Stimulated activated memory B cell treated with anti-CD40 and anti-IgM and Interleukin-4, amounts not matched to agents 10 μg/mL and 1 μg/mL and 100 μg/mL, for 72 hours (primary cell): Measurements from ENCODE around the gene CSRP1.
A peak's percentile ranks its signal among the peaks of the same experiment; 100 is the strongest.

Experiments used
- ATAC-seq: fragments of 150-1000 bp; cut with Tn5 transposase; 2 replicates; pipeline ENCODE4 v1.10.0; 2021
- H3K27ac Mint-ChIP-seq: one replicate; pipeline ENCODE4 v1.8.0; 2022; ENCODE audit warnings: mild to moderate bottlenecking, mixed read lengths
- H3K27me3 Mint-ChIP-seq: one replicate; pipeline ENCODE4 v1.8.0; 2022; ENCODE audit warnings: mixed read lengths
- H3K36me3 Mint-ChIP-seq: one replicate; pipeline ENCODE4 v1.8.0; 2022; ENCODE audit warnings: mixed read lengths
- H3K4me1 Mint-ChIP-seq: one replicate; pipeline ENCODE4 v1.8.0; 2022; ENCODE audit warnings: mixed read lengths
- H3K4me3 Mint-ChIP-seq: one replicate; pipeline ENCODE4 v1.8.0; 2022; ENCODE audit warnings: mild to moderate bottlenecking, moderate library complexity, mixed read lengths
- H3K9me3 Mint-ChIP-seq: one replicate; pipeline ENCODE4 v1.8.0; 2022; ENCODE audit warnings: mixed read lengths

CSRP1 gene

DNA sequence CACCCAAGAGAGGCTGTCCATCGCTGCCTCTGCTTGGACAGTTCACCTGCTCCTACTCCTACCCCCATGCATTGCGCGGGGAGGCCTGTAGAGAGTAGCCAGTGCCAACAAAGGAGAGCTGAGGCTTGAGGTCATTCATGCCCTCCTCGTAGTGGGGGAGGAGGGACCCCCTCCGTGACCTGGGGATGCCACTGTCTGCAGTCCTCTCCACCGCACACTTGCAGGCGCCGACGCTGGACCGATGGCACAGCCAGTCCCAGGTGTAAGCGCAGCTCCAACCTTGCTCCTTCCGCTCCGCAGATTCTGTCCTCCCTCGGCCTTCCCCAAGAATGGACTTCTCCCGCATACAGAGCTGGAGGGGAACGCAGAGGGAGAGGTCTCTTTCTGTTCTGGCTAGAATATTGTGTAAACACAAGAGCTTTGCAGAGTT, 37.3 kb downstream of the CSRP1 start:
- no peak for ATAC-seq
- H3K27me3 Mint-ChIP-seq = peaks cover 87% of the 10 kb centered on the region
- no peaks in the 10 kb centered on the region for H3K9me3 Mint-ChIP-seq
- H3K4me3 Mint-ChIP-seq = peak overlapping the region; percentile 46
- no peaks in the 10 kb centered on the region for H3K36me3 Mint-ChIP-seq
- no peak overlapping the region for H3K27ac Mint-ChIP-seq
- H3K4me1 Mint-ChIP-seq = no peaks in the 10 kb centered on the region

DNA sequence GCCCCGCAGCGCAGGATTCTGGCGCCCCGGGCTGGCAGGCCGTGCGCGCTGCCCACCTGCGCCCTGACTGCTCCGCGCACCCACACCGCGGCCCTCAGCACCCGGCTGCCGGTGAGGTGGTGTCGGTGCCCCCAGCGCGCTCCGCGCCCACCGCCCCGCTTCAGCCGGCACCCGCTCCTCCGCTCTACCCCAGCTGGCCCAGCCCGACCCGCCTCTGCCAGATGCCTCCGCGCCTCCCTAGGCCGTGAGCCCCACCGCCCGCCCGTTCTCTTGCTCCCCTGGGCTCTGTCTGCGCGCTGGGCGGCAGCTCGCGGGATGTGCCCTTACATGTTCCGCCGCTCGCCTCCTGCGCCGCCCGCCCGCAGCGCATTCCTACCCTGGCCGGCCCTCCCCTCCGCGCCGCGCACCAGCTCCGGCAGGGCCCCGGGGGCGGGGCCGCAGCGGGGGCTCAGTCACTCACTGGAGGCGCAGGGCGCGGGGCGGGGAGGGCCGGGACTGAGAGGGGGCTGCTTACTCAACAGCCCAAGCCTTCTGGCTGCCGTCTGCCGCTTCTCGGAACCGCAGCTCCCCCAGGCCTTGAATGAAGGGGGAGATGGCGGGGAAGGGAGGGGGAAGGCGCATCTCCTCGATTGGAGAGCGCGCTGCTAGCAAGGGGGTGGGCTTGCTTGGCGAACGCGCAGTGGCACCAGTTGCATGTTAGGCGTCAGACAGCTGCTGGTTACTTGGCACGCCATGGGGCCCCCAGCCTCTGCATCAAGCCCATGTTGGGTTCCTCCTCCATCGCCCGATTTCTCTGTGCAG, 37.9 kb downstream of the CSRP1 start, which contains the start of gene PHLDA3:
Gene PHLDA3 (minus strand): TSS at position 345 of the 801 bp plus-strand sequence. CDS start 402 bp downstream, outside the sequence.
- Mint-ChIP-seq H3K4me3 (peak within 1 kb of the TSS; percentile 74), H3K36me3 (no peaks in the 10 kb centered on the region), H3K27me3 (peaks cover 90% of the 10 kb centered on the region), H3K9me3 (no peaks in the 10 kb centered on the region), H3K4me1 (no peaks in the 10 kb centered on the region), H3K27ac (no peak within 1 kb of the TSS)
- ATAC-seq = peak; percentile 66

DNA sequence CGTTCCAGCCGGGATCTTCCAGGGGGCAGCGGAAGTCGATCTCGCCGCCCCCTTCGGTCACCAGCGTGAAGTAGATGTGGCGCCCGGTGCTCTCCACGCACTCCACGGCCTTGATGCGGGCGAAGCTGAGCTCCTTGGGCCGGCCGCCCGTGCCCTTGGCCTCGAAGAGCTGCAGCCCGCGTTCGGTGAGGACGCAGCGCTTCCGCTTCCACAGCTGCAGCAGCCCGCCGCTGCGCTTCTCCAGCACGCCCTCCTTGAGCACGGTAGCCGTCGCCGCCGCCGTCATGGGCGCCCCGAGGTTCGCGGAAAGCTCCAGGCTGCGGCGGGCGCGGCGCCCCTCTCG, 38.5 kb downstream of the CSRP1 start:
- Mint-ChIP-seq H3K4me1 (no peaks in the 10 kb centered on the region), H3K27ac (no peak overlapping the region), H3K9me3 (no peaks in the 10 kb centered on the region), H3K27me3 (peaks cover 90% of the 10 kb centered on the region), H3K36me3 (no peaks in the 10 kb centered on the region), H3K4me3 (peak overlapping the region; percentile 55)
- peak; percentile 29 for ATAC-seq

DNA sequence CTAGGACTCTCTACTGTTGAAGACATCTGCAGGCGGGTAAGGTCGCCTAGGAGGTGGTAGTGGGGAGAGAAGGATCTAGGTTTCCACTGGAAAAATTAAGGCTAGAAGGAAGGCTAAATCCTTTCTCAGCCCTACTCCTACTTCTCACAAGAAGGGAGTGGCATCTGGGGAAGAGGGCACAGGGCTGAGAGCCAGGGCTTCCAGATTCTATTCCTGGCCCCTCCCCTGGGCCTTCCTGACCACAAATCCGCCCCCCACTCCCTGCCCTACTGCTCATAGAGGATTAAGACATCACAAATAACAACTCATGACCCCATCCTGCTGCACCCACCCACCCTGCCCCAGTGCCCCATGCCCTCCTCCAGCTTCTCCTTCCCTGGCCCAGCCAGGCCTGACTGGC, 40.4 kb downstream of the CSRP1 start:
- no peaks in the 10 kb centered on the region for H3K4me1 Mint-ChIP-seq
- no peaks in the 10 kb centered on the region for H3K9me3 Mint-ChIP-seq
- H3K36me3 Mint-ChIP-seq = no peaks in the 10 kb centered on the region
- no peak overlapping the region for H3K27ac Mint-ChIP-seq
- peaks cover 75% of the 10 kb centered on the region for H3K27me3 Mint-ChIP-seq
- ATAC-seq = no peak
- no peak overlapping the region for H3K4me3 Mint-ChIP-seq

DNA sequence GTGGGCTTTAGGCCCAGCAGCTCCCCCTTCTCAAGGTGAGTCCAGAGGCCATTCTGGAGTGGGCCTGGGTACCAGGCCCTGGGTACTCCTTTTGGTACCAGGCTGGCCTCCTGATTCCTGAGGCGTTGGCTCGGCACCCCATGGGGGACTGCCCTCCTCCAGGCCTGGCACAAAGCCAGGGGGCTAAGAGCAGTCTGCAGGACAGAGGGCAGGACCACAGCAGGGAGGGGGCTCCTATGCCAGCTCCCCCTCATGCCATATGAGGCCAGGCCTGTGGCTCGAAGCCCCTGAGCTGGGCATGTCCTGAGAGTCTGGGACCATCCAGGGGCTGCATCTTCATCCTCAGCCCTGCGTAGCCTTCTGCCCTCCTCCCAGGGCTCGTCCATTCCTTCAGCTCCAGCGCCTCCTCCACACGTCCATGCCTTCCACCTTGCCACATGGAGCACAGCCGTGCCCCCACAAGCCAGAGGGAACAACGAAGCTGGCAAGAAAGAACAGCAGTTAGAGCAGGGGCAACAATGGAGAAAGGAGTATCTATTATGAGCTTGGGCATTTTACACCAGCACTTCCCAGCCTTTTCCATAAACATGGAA, 41.1 kb downstream of the CSRP1 start:
- Mint-ChIP-seq H3K36me3 (no peaks in the 10 kb centered on the region), H3K9me3 (no peaks in the 10 kb centered on the region), H3K4me1 (no peaks in the 10 kb centered on the region), H3K27me3 (peaks cover 68% of the 10 kb centered on the region), H3K4me3 (no peak overlapping the region), H3K27ac (no peak overlapping the region)
- ATAC-seq = no peak

DNA sequence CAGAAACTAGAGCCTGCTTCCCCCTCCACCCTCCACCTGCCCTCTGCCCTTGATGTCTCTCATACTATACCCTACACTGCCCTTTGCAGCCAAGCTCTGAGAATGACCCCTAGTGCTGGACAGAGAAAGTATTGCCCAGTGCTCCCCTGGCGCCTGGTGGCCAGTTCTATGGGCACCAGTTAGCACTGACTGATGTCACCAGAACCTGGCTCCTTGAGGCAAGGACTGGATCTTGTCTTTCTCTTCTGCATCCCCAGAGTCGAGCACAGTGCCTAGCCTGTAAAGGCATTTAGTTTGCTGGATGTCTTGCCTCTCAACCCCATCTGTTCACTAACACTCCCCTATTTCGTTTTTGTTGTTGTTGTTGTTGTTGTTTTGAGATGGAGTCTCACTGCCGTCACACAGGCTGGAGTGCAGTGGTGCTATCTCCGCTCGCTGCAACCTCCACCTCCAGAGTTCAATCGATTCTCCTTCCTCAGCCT, 43.8 kb downstream of the CSRP1 start:
- no peak overlapping the region for H3K4me3 Mint-ChIP-seq
- no peak overlapping the region for H3K27ac Mint-ChIP-seq
- H3K9me3 Mint-ChIP-seq = no peaks in the 10 kb centered on the region
- peaks cover 47% of the 10 kb centered on the region for H3K27me3 Mint-ChIP-seq
- H3K4me1 Mint-ChIP-seq = no peaks in the 10 kb centered on the region
- H3K36me3 Mint-ChIP-seq = no peaks in the 10 kb centered on the region
- no peak for ATAC-seq

DNA sequence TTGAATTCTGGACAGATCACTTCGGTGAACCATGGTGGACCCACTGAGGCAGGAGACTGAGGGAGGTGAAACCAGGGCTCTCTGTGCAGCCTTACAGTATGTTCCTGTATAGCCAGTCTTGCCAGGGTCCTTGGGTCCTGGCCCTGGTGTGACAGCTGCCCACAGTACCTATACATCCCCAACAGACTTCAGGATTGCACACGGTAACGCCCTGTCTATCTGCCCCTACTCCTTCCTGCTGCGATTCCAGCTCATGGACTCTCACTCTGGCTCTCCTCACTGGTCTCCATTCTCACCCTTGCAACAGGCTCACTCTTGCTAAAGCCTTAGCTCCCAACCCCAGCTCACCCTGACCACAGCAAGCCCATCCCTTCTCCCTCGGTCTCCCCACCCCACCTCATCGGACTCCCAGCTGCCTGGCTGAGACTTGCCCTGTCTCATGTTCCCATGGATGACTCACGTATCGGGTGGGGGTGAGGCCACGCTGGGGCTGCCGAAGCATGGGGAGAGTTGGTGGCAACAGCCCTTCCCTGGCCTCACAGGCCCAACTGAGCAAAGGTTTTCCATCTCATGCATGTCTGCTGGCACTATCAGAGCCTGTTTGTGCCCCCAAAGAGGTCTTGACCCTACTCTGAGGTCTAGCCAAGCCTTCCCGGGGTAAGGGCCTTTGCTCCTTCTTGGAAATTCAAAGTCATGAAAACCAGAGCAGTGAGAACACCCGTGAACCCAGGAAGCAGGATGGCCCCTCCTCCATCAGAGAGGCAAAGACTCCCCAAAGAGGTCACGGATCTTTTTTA, 45.1 kb downstream of the CSRP1 start:
- H3K4me3 Mint-ChIP-seq = no peak overlapping the region
- peak; percentile 18 for ATAC-seq
- H3K27me3 Mint-ChIP-seq = peaks cover 34% of the 10 kb centered on the region
- H3K4me1 Mint-ChIP-seq = no peaks in the 10 kb centered on the region
- H3K36me3 Mint-ChIP-seq = no peaks in the 10 kb centered on the region
- no peak overlapping the region for H3K27ac Mint-ChIP-seq
- H3K9me3 Mint-ChIP-seq = no peaks in the 10 kb centered on the region

DNA sequence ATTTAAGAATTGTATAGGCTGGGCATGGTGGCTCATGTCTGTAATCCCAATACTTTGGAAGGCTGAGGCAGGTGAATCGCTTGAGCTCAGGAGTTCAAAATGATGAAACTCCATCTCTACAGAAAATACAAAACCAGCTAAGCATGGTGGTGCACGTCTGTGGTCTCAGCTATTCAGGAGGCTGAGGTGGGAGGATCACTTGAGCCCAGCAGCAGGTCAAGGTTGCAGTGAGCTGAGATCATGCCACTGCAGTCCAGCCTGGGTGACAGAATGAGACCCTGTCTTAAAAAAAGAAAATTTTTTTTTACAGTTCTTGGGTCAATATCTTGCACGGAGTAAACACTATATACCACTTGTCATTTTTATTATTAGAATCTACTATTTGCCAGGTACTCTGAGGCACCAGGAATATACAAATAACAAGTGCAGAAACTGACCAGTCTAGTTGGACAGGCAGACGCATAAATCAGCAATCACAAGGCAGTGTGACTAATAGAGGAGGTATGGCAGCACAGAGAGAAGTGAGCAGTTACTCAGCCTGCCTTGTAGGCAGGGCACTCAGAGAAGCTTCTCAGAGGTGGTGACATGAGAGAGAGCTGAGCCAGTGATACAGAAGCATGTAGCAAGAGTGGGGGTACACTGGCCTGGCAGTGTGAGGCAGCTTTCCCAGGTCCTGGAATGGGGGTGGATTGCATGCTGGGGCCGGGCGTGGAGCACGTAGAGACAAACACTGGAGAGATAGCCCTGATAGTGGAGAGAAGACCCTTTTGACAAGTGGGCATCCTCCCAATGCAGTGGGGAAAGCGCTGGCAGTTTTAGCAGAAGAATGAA, 45.9 kb downstream of the CSRP1 start:
- Mint-ChIP-seq H3K27me3 (peaks cover 26% of the 10 kb centered on the region), H3K27ac (no peak overlapping the region), H3K4me1 (no peaks in the 10 kb centered on the region), H3K36me3 (no peaks in the 10 kb centered on the region), H3K9me3 (no peaks in the 10 kb centered on the region), H3K4me3 (no peak overlapping the region)
- ATAC-seq = no peak

DNA sequence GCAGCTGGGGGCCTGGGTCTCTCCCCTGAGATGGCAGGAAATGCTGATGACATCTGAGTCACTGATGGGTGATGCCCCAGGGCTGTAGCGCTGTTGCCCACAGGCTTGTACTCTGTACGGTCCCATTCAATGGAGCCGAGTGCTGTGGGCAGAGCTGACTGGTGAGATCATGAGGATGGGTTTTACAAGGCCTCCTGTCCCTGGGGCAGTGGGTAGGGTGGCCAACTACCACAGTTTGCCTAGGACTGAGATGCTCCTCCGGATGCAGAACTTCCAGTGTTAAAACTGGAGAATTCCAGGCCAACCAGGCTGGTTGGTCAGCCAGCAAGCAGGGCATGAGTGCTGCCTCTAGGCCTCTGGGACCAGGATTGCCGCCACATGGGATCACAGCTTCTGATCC, 47.1 kb downstream of the CSRP1 start:
- Mint-ChIP-seq H3K9me3 (no peaks in the 10 kb centered on the region), H3K27ac (no peak overlapping the region), H3K36me3 (no peaks in the 10 kb centered on the region), H3K4me3 (no peak overlapping the region), H3K4me1 (no peaks in the 10 kb centered on the region), H3K27me3 (peaks cover 14% of the 10 kb centered on the region)
- ATAC-seq = no peak

DNA sequence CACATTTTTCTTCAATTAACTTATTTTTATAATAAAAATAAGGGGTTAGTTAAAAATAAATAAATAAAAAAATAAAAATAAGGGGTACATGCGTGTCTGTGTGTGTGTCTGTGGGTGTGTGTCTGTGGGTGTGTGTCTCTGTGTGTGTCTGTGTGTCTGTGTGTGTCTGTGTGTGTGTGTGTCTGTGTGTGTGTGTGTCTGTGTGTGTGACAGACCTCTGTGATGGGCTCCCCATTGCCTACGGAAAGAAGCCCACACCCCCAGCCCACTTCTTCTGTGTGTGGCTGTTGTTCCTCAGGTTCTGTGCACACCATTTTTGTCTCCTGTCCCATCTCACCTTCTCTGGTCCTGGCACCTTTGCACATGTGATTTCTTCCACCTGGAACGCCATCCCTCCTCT, 47.9 kb downstream of the CSRP1 start:
- H3K27ac Mint-ChIP-seq = no peak overlapping the region
- ATAC-seq = no peak
- H3K36me3 Mint-ChIP-seq = no peaks in the 10 kb centered on the region
- peaks cover 4% of the 10 kb centered on the region for H3K4me1 Mint-ChIP-seq
- H3K27me3 Mint-ChIP-seq = peaks cover 16% of the 10 kb centered on the region
- H3K9me3 Mint-ChIP-seq = no peaks in the 10 kb centered on the region
- H3K4me3 Mint-ChIP-seq = no peak overlapping the region

DNA sequence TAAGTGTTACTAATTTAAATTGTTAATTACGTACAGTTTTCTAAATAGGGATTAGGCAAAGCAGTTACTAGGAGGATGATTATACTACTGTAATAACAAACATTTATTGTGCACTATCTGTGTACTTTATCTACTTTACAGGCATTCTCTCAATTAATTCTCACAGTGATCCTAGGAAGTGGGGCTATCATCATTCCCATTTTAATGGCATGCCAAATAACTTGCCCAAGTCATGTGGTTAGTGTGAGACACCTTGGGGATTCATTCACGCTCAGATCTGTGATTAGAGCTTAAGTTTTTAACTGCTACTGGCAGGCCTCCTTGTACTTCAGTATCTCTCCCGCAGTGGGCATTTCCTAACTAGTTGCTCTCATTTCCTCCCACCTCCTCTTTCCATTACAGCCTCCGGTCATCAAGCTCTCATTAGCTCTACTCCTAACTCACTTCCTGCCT, 49.4 kb downstream of the CSRP1 start:
- Mint-ChIP-seq H3K36me3 (no peaks in the 10 kb centered on the region), H3K4me1 (peaks cover 7% of the 10 kb centered on the region), H3K27ac (no peak overlapping the region), H3K27me3 (peaks cover 17% of the 10 kb centered on the region), H3K9me3 (peaks cover 4% of the 10 kb centered on the region), H3K4me3 (no peak overlapping the region)
- ATAC-seq = no peak

DNA sequence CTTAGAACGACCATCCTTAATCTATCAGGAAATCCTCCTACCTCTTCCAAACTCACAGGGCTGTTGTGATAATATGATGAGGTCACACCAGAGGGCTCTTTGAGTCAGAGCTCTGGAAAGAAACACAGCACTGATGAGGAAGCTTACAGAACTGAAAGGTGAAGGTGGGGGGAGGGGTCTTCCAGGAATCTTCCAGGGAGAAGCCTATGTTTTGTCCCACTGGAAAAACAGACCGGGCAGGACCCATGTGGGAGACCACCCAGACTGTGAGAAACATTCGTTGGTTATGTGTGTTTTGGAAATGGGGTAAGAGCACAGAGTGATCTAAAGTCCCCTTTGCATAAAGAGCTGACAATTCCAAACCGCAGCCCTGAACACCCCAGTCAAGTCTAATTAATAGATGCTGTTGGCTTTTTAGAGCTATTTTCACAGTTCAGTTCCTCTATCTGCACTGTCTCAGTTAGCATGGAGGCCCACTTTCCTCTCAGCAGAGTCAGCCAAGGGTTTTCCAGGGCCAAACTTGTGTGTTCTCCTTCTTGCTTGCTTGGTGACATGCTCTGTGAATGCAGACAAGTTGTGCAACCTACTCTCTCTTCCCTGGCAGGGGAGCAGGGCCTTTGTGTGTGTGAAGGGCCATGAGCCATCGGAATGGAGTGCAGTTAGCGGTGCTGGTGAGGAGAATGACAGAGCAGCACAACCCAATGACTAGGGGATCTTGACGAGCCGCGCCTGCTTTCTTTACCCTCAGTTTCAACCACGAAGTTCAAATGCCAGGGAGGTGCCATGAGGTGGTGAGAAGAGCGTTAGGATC, 50.2 kb downstream of the CSRP1 start:
- peak; percentile 34 for ATAC-seq
- Mint-ChIP-seq H3K27ac (no peak overlapping the region), H3K27me3 (peaks cover 25% of the 10 kb centered on the region), H3K4me3 (no peak overlapping the region), H3K4me1 (peaks cover 7% of the 10 kb centered on the region), H3K36me3 (no peaks in the 10 kb centered on the region), H3K9me3 (peaks cover 4% of the 10 kb centered on the region)

DNA sequence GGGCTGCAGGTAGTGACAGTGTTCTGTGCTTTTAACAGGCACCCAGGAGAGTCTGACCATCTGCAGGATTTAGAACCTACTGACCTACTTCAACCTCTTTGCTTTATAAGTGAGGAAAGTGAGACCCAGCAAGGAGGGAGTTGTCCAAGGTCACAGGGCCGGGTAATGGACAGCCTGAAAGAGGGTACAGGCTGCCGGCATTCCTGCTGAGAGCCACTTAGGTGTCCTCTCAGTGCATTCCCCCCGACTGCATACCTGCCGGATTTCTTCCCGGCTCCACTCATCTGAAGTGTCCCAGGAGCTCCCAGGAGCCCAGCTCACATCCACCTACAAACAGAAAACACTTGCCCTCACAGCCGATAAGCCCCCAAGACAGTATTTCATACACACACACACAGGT, 51.8 kb downstream of the CSRP1 start:
- no peak for ATAC-seq
- H3K36me3 Mint-ChIP-seq = no peaks in the 10 kb centered on the region
- peaks cover 4% of the 10 kb centered on the region for H3K9me3 Mint-ChIP-seq
- H3K4me1 Mint-ChIP-seq = peaks cover 13% of the 10 kb centered on the region
- no peak overlapping the region for H3K4me3 Mint-ChIP-seq
- H3K27me3 Mint-ChIP-seq = peaks cover 41% of the 10 kb centered on the region
- no peak overlapping the region for H3K27ac Mint-ChIP-seq

DNA sequence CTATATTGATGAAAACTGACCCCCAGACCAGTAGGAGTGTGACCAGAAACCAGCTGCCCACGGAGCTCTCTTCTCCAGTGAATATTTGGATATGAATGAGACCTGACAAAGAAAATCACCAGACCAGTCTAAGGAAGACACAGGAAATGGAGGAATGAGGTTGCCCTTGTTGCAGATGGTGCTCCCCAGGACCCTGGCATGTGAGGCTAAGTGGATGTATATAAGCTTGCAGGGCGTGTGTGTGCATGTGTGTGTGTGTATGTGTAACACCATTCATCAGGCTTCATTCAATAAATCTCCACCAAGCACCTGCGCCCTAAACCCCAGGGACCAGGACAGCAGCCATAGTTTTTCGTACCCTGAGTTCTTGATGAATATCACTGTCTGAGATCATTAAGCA, 52.3 kb downstream of the CSRP1 start:
- Mint-ChIP-seq H3K4me1 (peaks cover 13% of the 10 kb centered on the region), H3K9me3 (peaks cover 4% of the 10 kb centered on the region), H3K27ac (no peak overlapping the region), H3K4me3 (no peak overlapping the region), H3K27me3 (peaks cover 46% of the 10 kb centered on the region), H3K36me3 (no peaks in the 10 kb centered on the region)
- no peak for ATAC-seq
